IMR-90 (cell line): Measurements from ENCODE around the gene APPBP2. TPM values are rescaled to one million over a fixed set of nuclear protein-coding genes. Genes with fewer than 3 reads are reported as not detected.

Source experiments
- ATAC-seq: fragments of 200-7000 bp; cut with Tn5 transposase; 2 replicates; pipeline ENCODE4 v1.9.1; 2020; ENCODE audit warnings: low read depth, mild to moderate bottlenecking, moderate library complexity
- BruUV-seq: library from RNA; stranded (reverse); fragments of 400-500 nt; replicated peaks from 2 replicates; lab custom pipeline; 2021; lab: Mats Ljungman, UMichigan
- CTCF ChIA-PET: fragments of 300-600 bp; formaldehyde crosslinking; extraction: SDS; loops from one replicate; lab custom pipeline; 2021; ENCODE audit warnings: antibody characterized with exemption; lab: Yijun Ruan, JAX
- POLR2A ChIA-PET: fragments of 300-600 bp; sonication (Branson Sonifier 250); formaldehyde crosslinking; loops from one replicate; lab custom pipeline; 2022; ENCODE audit warnings: antibody characterized with exemption; ENCODE audit not compliant: unreplicated experiment; lab: Charles Lee
- DNase-seq: peaks from one replicate; pipeline ENCODE4 v3.0.0; 2013
- H2AFZ ChIP-seq: replicated peaks from 2 replicates; pipeline ENCODE3; 2013; ENCODE audit warnings: low read length, mild to moderate bottlenecking; ENCODE audit not compliant: poor library complexity
- H2AK5ac ChIP-seq: 2 replicates; pipeline ENCODE4 v1.6.1; 2013; ENCODE audit warnings: low read depth, low read length, inconsistent platforms
- H2AK9ac ChIP-seq: replicated peaks from 2 replicates; pipeline ENCODE3; 2013; ENCODE audit warnings: mild to moderate bottlenecking, low read depth, low read length, moderate library complexity; ENCODE audit not compliant: poor library complexity
- H2BK120ac ChIP-seq: 2 replicates; pipeline ENCODE4 v1.6.1; 2013; ENCODE audit warnings: low read depth, low read length, inconsistent platforms
- H2BK15ac ChIP-seq: 3 replicates; pipeline ENCODE4 v1.6.1; 2013; ENCODE audit warnings: low read depth, low read length, inconsistent platforms
- H2BK20ac ChIP-seq: 2 replicates; pipeline ENCODE4 v1.6.1; 2013; ENCODE audit warnings: low read depth, mild to moderate bottlenecking, inconsistent platforms, low read length, moderate library complexity
- H2BK5ac ChIP-seq: 2 replicates; pipeline ENCODE4 v1.6.1; 2013; ENCODE audit warnings: mild to moderate bottlenecking, low read depth, low read length, inconsistent platforms; ENCODE audit not compliant: poor library complexity, severe bottlenecking
- H3K14ac ChIP-seq: replicated peaks from 2 replicates; pipeline ENCODE4 v1.6.1; 2013; ENCODE audit warnings: low read depth, low read length, inconsistent platforms
- H3K18ac ChIP-seq: 2 replicates; pipeline ENCODE4 v1.6.1; 2013; ENCODE audit warnings: low read depth, low read length, control low read depth
- H3K23ac ChIP-seq: 2 replicates; pipeline ENCODE4 v1.6.1; 2013; ENCODE audit warnings: low read depth, low read length, inconsistent platforms
- H3K27ac ChIP-seq: 2 replicates; pipeline ENCODE4 v1.5.1; 2013; ENCODE audit warnings: mild to moderate bottlenecking, control low read depth, low read length; ENCODE audit not compliant: insufficient read depth
- H3K27me3 ChIP-seq: 2 replicates; pipeline ENCODE4 v1.6.1; 2013; ENCODE audit warnings: low read length; ENCODE audit not compliant: control insufficient read depth, insufficient read depth
- H3K36me3 ChIP-seq: 2 replicates; pipeline ENCODE4 v1.6.1; 2013; ENCODE audit warnings: low read length, mixed read lengths; ENCODE audit not compliant: control insufficient read depth, insufficient read depth
- H3K4ac ChIP-seq: 2 replicates; pipeline ENCODE4 v1.6.1; 2013; ENCODE audit warnings: low read depth, low read length, inconsistent platforms
- H3K4me1 ChIP-seq: 2 replicates; pipeline ENCODE4 v1.6.1; 2013; ENCODE audit warnings: low read length, mixed read lengths; ENCODE audit not compliant: control insufficient read depth, insufficient read depth
- H3K4me2 ChIP-seq: 2 replicates; pipeline ENCODE4 v1.6.1; 2013; ENCODE audit warnings: low read depth, mild to moderate bottlenecking, control low read depth, low read length, moderate library complexity
- H3K4me3 ChIP-seq: 2 replicates; pipeline ENCODE4 v1.5.1; 2013; ENCODE audit warnings: low read depth, mild to moderate bottlenecking, control low read depth, low read length, moderate library complexity; ENCODE audit not compliant: insufficient read depth
- H3K56ac ChIP-seq: 2 replicates; pipeline ENCODE4 v1.6.1; 2013; ENCODE audit warnings: low read length, inconsistent platforms; ENCODE audit not compliant: insufficient read depth; ENCODE audit errors: extremely low read depth
- H3K79me1 ChIP-seq, 2 experiments: 2 replicates each; pipeline ENCODE4 v1.6.1; 2013; ENCODE audit warnings: low read length in 2 of 2, inconsistent platforms in 1 of 2, low read depth in 1 of 2
- H3K9ac ChIP-seq: 2 replicates; pipeline ENCODE4 v1.6.1; 2013; ENCODE audit warnings: low read depth, low read length, control low read depth
- H3K9me1 ChIP-seq: 2 replicates; pipeline ENCODE4 v1.6.1; 2013; ENCODE audit warnings: low read length, inconsistent platforms; ENCODE audit not compliant: insufficient read depth
- H3K9me3 ChIP-seq: 2 replicates; pipeline ENCODE4 v1.6.1; 2013; ENCODE audit warnings: low read length; ENCODE audit not compliant: control insufficient read depth, insufficient read depth
- H4K20me1 ChIP-seq: 2 replicates; pipeline ENCODE4 v1.6.1; 2013; ENCODE audit warnings: low read length, inconsistent platforms; ENCODE audit not compliant: insufficient read depth
- H4K5ac ChIP-seq: 2 replicates; pipeline ENCODE4 v1.6.1; 2013; ENCODE audit warnings: mild to moderate bottlenecking, low read depth, low read length, control low read depth
- H4K8ac ChIP-seq, 2 experiments: 2 replicates each; pipeline ENCODE4 v1.6.1; 2013; ENCODE audit warnings: low read depth in 2 of 2, low read length in 2 of 2, control low read depth in 1 of 2, inconsistent platforms in 1 of 2
- H4K91ac ChIP-seq: 2 replicates; pipeline ENCODE4 v1.6.1; 2013; ENCODE audit warnings: low read depth, low read length, inconsistent platforms; ENCODE audit not compliant: insufficient read depth
- BHLHE40 ChIP-seq: fragments of 150-350 bp; IDR thresholded peaks from 2 replicates; pipeline ENCODE4 v1.6.1; 2016; ENCODE audit warnings: mild to moderate bottlenecking, low read depth, low read length
- CEBPB ChIP-seq: IDR thresholded peaks from 2 replicates; pipeline ENCODE4 v1.6.1; 2012; ENCODE audit warnings: low read depth, low read length, improper control_type of control experiment
- CHD1 ChIP-seq: IDR thresholded peaks from 2 replicates; pipeline ENCODE4 v1.6.1; 2012; ENCODE audit warnings: low read depth, low read length, improper control_type of control experiment
- CTCF ChIP-seq: conservative IDR thresholded peaks from 2 replicates; pipeline ENCODE4 v1.5.1; 2012; ENCODE audit warnings: mild to moderate bottlenecking, low read depth, low read length, improper control_type of control experiment
- ELK1 ChIP-seq: fragments of 150-350 bp; IDR thresholded peaks from 2 replicates; pipeline ENCODE4 v1.6.1; 2016; ENCODE audit warnings: low read depth, mild to moderate bottlenecking, low read length, moderate library complexity, borderline replicate concordance
- FOS ChIP-seq: fragments of 150-350 bp; IDR thresholded peaks from 2 replicates; pipeline ENCODE4 v1.6.1; 2016; ENCODE audit warnings: low read depth, low read length
- MAFK ChIP-seq: IDR thresholded peaks from 2 replicates; pipeline ENCODE4 v1.6.1; 2012; ENCODE audit warnings: low read depth, low read length, improper control_type of control experiment
- MAZ ChIP-seq: IDR thresholded peaks from 2 replicates; pipeline ENCODE4 v1.6.1; 2012; ENCODE audit warnings: low read depth, mild to moderate bottlenecking, low read length, improper control_type of control experiment, moderate library complexity, borderline replicate concordance
- MXI1 ChIP-seq: IDR thresholded peaks from 2 replicates; pipeline ENCODE4 v1.6.1; 2012; ENCODE audit warnings: low read depth, mild to moderate bottlenecking, low read length, moderate library complexity, borderline replicate concordance
- NFE2L2 ChIP-seq: fragments of 150-350 bp; IDR thresholded peaks from 2 replicates; pipeline ENCODE4 v1.6.1; 2016; ENCODE audit warnings: low read depth, mild to moderate bottlenecking, low read length
- POLR2A ChIP-seq: IDR thresholded peaks from 2 replicates; pipeline ENCODE4 v1.6.1; 2012; ENCODE audit warnings: mild to moderate bottlenecking, low read depth, low read length
- RAD21 ChIP-seq: IDR thresholded peaks from 2 replicates; pipeline ENCODE4 v1.6.1; 2012; ENCODE audit warnings: low read length, improper control_type of control experiment
- RCOR1 ChIP-seq: IDR thresholded peaks from 2 replicates; pipeline ENCODE4 v1.6.1; 2012; ENCODE audit warnings: mild to moderate bottlenecking, low read length, improper control_type of control experiment; ENCODE audit not compliant: insufficient replicate concordance
- RFX5 ChIP-seq: IDR thresholded peaks from 2 replicates; pipeline ENCODE4 v1.8.0; 2012; ENCODE audit warnings: low read depth, mild to moderate bottlenecking, low read length, moderate library complexity
- SMC3 ChIP-seq: fragments of 150-350 bp; IDR thresholded peaks from 2 replicates; pipeline ENCODE4 v1.6.1; 2016; ENCODE audit warnings: low read depth, mild to moderate bottlenecking, antibody characterized with exemption, low read length, moderate library complexity
- USF2 ChIP-seq: fragments of 150-350 bp; IDR thresholded peaks from 2 replicates; pipeline ENCODE4 v1.6.1; 2017; ENCODE audit warnings: mild to moderate bottlenecking, antibody characterized with exemption, low read length, low read depth
- WGBS, 2 experiments: methylation state at CpG; one replicate each; pipeline versions ENCODE4 v1.1.5 to v1.1.7; 2013; ENCODE audit warnings: missing lambda C conversion rate in 2 of 2; ENCODE audit not compliant: insufficient read length in 1 of 2; ENCODE audit errors: extremely low coverage in 2 of 2; 5-methylcytosine and 5-hydroxymethylcytosine counted together
- dilution Hi-C: fragments of 300-500 bp; cut with HindIII; formaldehyde crosslinking; loops from one replicate; pipeline ENCODE4 v1.14.3; 2018; ENCODE audit warnings: low sequenced_read_pairs; ENCODE audit not compliant: unreplicated experiment
- in situ Hi-C: fragments of 300-500 bp; cut with MboI; formaldehyde crosslinking; loops from 3 replicates; pipeline ENCODE4 v1.14.3; 2019; ENCODE audit warnings: low sequenced_read_pairs, inconsistent platforms, mixed read lengths
- intact Hi-C: fragments of 100-400 bp; cut with micrococcal nuclease; formaldehyde crosslinking; loops from 2 replicates; pipeline ENCODE4 v1.10.0; 2022
- polyA plus RNA-seq, 3 experiments: library from polyadenylated mRNA; depleted of rRNA; stranded (reverse); fragments of >200 nt; gene quantifications; 2 replicates each; pipeline ENCODE4 v1.2.3, GENCODE V29; 2012; ENCODE audit warnings: low replicate concordance in 1 of 3
- total RNA-seq: library from RNA; depleted of rRNA; stranded (reverse); fragments of >200 nt; gene quantifications from 2 replicates; pipeline ENCODE4 v1.2.3, GENCODE V29; 2012

APPBP2 gene
- total and polyA plus RNA-seq, 2 of the 4 experiments (the other 2 are of a cell fraction): 12.3 to 93.9 TPM

- no TSS peak for BruUV-seq
- intact Hi-C loops: no loop called here
Measured at GRCh38 chr17:60548990-60549389, 22.9 kb upstream of the APPBP2 start.

More at GRCh38 chr17:60548990-60549389, 22.9 kb upstream of the APPBP2 start:
- Histone ChIP-seq H3K4ac (no peak overlapping the region), H2BK120ac (no peak overlapping the region), H4K5ac (no peak overlapping the region), H2AK5ac (no peak overlapping the region), H4K8ac (no peak overlapping the region), H4K91ac (no peak overlapping the region), H2BK5ac (no peak overlapping the region), H3K18ac (no peak overlapping the region), H3K9ac (no peak overlapping the region), H3K23ac (no peak overlapping the region), H2AK9ac (no peak overlapping the region), H3K79me1 (no peaks in the 10 kb centered on the region), H2BK15ac (no peak overlapping the region), H3K4me1 (peaks cover 2% of the 10 kb centered on the region), H3K9me3 (peaks cover 4% of the 10 kb centered on the region), H3K56ac (no peak overlapping the region), H3K4me3 (no peak overlapping the region), H2BK20ac (no peak overlapping the region), H3K9me1 (no peaks in the 10 kb centered on the region), H3K14ac (no peak overlapping the region), H4K20me1 (no peaks in the 10 kb centered on the region), H3K27ac (no peak overlapping the region), H3K27me3 (no peaks in the 10 kb centered on the region), H2AFZ (no peak overlapping the region), H3K36me3 (no peaks in the 10 kb centered on the region), H3K4me2 (no peak overlapping the region)
- ATAC-seq: no peak
- in situ Hi-C loops (no loop called here), dilution Hi-C loops (no loop called here)
- POLR2A ChIA-PET: no interaction called here
- CTCF ChIA-PET: no interaction called here
- TF ChIP-seq RAD21 (no peak), POLR2A (no peak), BHLHE40 (no peak), CTCF (no peak), ELK1 (no peak), RFX5 (no peak), NFE2L2 (no peak), SMC3 (no peak), MAFK (no peak), CEBPB (no peak), CHD1 (no peak), MAZ (no peak), MXI1 (no peak), FOS (no peak), RCOR1 (no peak), USF2 (no peak)
- no peak for DNase-seq
- 38% methylated on average over 1 of the region's 3 CpGs; no CpG with 5 or more reads in 1 of the 2 experiments for WGBS, 2 experiments
